Activated CD4-positive, alpha-beta T cell treated with anti-CD3 and anti-CD28 coated beads, Interleukin-2, amount 10 ng/mL, durations not matched to agents 24 days and 14 days (primary cell): ENCODE data around the gene CABLES2. TPM values are rescaled to one million over a fixed set of nuclear protein-coding genes. Genes with fewer than 3 reads are reported as not detected.

Experiments used
- DNase-seq: peaks from one replicate; pipeline ENCODE4 v3.0.0; 2022
- H3K27ac Mint-ChIP-seq: one replicate; pipeline ENCODE4 v1.8.0; 2022; ENCODE audit warnings: mild to moderate bottlenecking, mixed read lengths
- H3K27me3 Mint-ChIP-seq: one replicate; pipeline ENCODE4 v1.8.0; 2022; ENCODE audit warnings: mixed read lengths
- H3K36me3 Mint-ChIP-seq: one replicate; pipeline ENCODE4 v1.8.0; 2022; ENCODE audit warnings: low read depth, mild to moderate bottlenecking, mixed read lengths
- H3K4me1 Mint-ChIP-seq: one replicate; pipeline ENCODE4 v1.8.0; 2021; ENCODE audit warnings: mixed read lengths
- H3K4me3 Mint-ChIP-seq: one replicate; pipeline ENCODE4 v1.8.0; 2022; ENCODE audit warnings: mild to moderate bottlenecking, moderate library complexity, mixed read lengths
- H3K9me3 Mint-ChIP-seq: one replicate; pipeline ENCODE4 v1.8.0; 2021; ENCODE audit warnings: mixed read lengths
- intact Hi-C: fragments of 100-400 bp; cut with micrococcal nuclease; formaldehyde crosslinking; loops from one replicate; pipeline ENCODE4 v1.15.1; 2023
- total RNA-seq: library from RNA; stranded (reverse); gene quantifications from 2 replicates; pipeline ENCODE4 v1.2.3, GENCODE V29; 2022

Gene CABLES2
- total RNA-seq, 1 donor from 2014 or later, result 13.5 TPM

DNA sequence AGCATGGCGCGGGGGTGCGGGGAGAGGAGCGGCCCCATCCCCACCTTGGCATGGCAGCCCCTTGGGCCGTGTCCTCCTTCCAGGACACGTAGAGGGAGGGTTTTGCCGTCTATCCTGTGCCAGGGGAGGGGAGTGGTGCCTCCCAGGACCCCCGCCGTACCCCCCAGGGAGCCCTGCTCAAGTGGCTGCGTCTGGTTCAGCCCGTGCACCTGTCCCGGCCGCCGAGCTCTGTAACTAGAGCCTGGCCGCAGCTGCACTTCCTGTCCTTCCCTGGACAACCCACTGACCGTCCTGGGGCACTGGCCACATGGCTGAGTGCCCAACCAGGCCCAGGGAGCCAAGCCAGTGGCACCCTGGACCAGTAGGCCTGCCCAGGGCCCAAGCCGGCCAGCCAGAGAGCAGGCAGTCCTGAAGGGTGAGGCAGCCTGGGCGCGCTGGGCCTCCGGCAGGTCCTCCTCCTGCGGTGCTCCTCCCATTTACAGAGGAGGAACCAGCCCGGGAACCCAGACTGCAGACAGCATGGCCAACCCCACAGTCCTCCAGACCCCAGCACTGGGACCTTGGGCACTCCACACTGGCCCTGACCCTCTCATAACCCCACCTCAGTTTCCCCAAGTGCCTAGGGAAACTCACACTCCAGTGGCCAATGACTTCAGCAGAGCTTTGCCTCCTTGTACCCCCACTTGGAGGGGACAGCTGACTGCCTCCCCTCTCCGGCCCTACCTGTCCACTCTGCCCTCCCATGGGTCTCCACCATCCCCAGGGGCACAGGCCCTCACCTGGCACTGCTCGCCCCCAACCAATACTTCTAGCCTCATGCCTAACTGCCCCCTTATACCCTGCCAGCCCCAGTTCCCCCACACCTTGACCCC, 48.7 kb downstream of the CABLES2 start:
- no peak overlapping the region for H3K4me3 Mint-ChIP-seq
- no peak overlapping the region for H3K27ac Mint-ChIP-seq
- H3K9me3 Mint-ChIP-seq, result no peaks in the 10 kb centered on the region
- no peaks in the 10 kb centered on the region for H3K36me3 Mint-ChIP-seq
- DNase-seq, result no peak
- no peaks in the 10 kb centered on the region for H3K4me1 Mint-ChIP-seq
- H3K27me3 Mint-ChIP-seq, result no peaks in the 10 kb centered on the region
- intact Hi-C loops, result no loop called here

DNA sequence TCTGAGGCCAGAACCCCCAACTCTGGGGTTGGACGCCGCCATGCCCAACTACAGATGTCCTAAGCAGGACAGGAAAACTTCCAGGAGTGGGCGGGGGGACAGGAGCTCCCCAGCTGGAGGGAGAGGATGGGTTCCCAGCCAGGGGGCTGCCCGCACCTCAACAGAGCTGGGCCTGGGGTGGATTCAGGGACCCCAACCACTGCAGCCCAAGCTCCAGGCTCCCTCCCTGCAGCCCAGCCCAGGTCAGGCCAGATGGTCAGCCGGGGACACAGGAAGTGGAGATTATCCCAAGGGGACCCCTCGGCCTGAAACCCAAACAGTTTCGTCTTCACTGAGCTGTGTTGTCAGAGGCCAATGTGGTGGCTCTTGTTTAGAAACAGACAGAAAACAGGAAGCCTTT, 49.4 kb downstream of the CABLES2 start:
- intact Hi-C loops, result no loop called here
- Mint-ChIP-seq H3K9me3 (no peaks in the 10 kb centered on the region), H3K4me1 (no peaks in the 10 kb centered on the region), H3K27ac (no peak overlapping the region), H3K27me3 (no peaks in the 10 kb centered on the region), H3K4me3 (no peak overlapping the region), H3K36me3 (no peaks in the 10 kb centered on the region)
- no peak for DNase-seq

- intact Hi-C loops, result no loop called here
- Mint-ChIP-seq H3K27ac (no peak overlapping the region), H3K27me3 (no peaks in the 10 kb centered on the region), H3K4me3 (no peak overlapping the region), H3K36me3 (no peaks in the 10 kb centered on the region), H3K9me3 (no peaks in the 10 kb centered on the region), H3K4me1 (no peaks in the 10 kb centered on the region)
- DNase-seq, result no peak
Observed at GRCh38 chr20:62357187-62357667, 49.9 kb downstream of the CABLES2 start.

- H3K27me3 Mint-ChIP-seq, result no peaks in the 10 kb centered on the region
- no peak overlapping the region for H3K4me3 Mint-ChIP-seq
- intact Hi-C loops, result no loop called here
Observed at GRCh38 chr20:62356589-62357186, 50.4 kb downstream of the CABLES2 start.

GRCh38 chr20:62355878-62356588, 51.1 kb downstream of the CABLES2 start:
- no peak for DNase-seq
- Mint-ChIP-seq H3K4me1 (no peaks in the 10 kb centered on the region), H3K27ac (no peak overlapping the region), H3K9me3 (no peaks in the 10 kb centered on the region), H3K36me3 (no peaks in the 10 kb centered on the region), H3K4me3 (no peak overlapping the region), H3K27me3 (no peaks in the 10 kb centered on the region)
- intact Hi-C loops, result no loop called here

More at GRCh38 chr20:62356589-62357186, 50.4 kb downstream of the CABLES2 start:
- H3K9me3 Mint-ChIP-seq, result no peaks in the 10 kb centered on the region
- H3K36me3 Mint-ChIP-seq, result no peaks in the 10 kb centered on the region
- H3K27ac Mint-ChIP-seq, result no peak overlapping the region
- no peaks in the 10 kb centered on the region for H3K4me1 Mint-ChIP-seq
- DNase-seq, result no peak

GRCh38 chr20:62355516-62355877, 51.6 kb downstream of the CABLES2 start:
- no peaks in the 10 kb centered on the region for H3K36me3 Mint-ChIP-seq
- intact Hi-C loops, result no loop called here
- DNase-seq, result no peak
- H3K4me1 Mint-ChIP-seq, result no peaks in the 10 kb centered on the region
- no peak overlapping the region for H3K4me3 Mint-ChIP-seq
- H3K9me3 Mint-ChIP-seq, result no peaks in the 10 kb centered on the region
- no peaks in the 10 kb centered on the region for H3K27me3 Mint-ChIP-seq
- H3K27ac Mint-ChIP-seq, result no peak overlapping the region

DNA sequence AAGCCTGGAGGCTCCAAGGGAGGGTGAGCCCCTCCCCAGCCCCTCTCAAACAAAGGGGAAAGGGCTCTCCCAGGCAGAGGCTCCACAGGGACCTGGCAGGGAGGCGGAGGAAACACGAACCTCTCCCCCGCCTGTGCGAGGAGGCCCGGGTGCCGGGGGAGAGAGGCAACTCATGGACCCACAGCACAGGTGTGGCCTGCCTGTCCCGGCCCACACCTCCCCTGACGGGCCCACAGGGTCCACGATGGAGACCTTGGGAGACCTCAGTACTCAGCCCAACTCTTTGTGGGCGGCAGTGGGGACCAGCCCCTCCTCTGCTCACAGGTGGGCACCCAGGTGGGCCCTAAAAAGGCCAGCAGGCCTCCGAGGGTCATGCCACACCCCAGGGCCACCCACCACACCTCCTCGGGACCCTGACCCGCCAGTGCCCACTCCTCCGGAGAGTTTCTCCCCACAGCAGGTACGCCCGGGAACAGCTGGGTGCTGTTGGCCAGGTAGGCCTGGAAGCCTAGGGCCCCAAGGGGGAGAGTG, 52.2 kb downstream of the CABLES2 start:
- intact Hi-C loops, result no loop called here
- Mint-ChIP-seq H3K36me3 (no peaks in the 10 kb centered on the region), H3K4me3 (no peak overlapping the region), H3K4me1 (no peaks in the 10 kb centered on the region), H3K9me3 (no peaks in the 10 kb centered on the region), H3K27ac (no peak overlapping the region), H3K27me3 (no peaks in the 10 kb centered on the region)
- DNase-seq, result no peak

GRCh38 chr20:62354031-62354808, 52.9 kb downstream of the CABLES2 start:
- Mint-ChIP-seq H3K36me3 (no peaks in the 10 kb centered on the region), H3K27me3 (no peaks in the 10 kb centered on the region), H3K27ac (no peak overlapping the region), H3K4me3 (no peak overlapping the region), H3K4me1 (peaks cover 2% of the 10 kb centered on the region), H3K9me3 (peaks cover 3% of the 10 kb centered on the region)
- DNase-seq, result no peak
- intact Hi-C loops, result no loop called here

DNA sequence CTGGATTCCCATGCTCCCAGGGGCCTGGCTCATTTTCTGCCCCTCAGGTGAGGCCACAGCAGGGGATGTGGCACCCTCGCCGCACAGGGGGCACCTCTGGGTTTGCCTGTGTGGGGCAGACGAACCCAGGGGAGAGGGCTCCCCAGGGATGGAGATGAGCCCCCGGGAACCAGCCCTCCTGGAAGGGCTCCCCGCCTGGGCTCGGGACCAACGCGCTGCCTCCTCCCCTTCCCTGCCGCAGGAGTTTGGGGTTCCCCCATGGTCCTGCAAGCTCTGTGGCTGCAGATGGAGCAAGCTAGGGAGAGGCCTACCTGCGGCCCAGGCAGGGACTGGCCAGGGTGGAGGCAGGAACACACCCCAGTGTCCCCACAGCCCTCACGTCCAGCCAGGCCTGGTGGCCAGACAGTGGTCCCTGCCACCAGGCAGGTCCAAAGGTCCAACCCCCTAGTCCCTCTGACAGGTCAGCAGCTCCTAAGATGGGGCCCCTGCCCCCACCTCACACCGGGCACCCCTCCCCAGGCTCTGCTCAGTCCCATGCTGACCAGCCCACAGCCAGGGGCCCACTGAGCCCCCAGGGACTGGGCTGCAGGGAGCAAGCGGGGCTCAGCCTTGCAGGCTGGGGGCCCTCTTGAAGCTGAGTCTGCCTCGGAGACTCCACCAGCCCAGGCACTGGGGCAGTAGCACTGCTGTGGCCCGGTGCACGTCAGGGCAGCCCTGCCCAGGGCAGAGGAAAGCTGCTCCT, 53.6 kb downstream of the CABLES2 start:
- DNase-seq, result no peak
- H3K4me1 Mint-ChIP-seq, result peaks cover 2% of the 10 kb centered on the region
- no peaks in the 10 kb centered on the region for H3K36me3 Mint-ChIP-seq
- H3K27me3 Mint-ChIP-seq, result no peaks in the 10 kb centered on the region
- intact Hi-C loops, result no loop called here
- no peak overlapping the region for H3K27ac Mint-ChIP-seq
- H3K9me3 Mint-ChIP-seq, result peaks cover 3% of the 10 kb centered on the region
- no peak overlapping the region for H3K4me3 Mint-ChIP-seq

- Mint-ChIP-seq H3K27me3 (no peaks in the 10 kb centered on the region), H3K27ac (no peak overlapping the region), H3K4me3 (no peak overlapping the region), H3K9me3 (peaks cover 3% of the 10 kb centered on the region), H3K36me3 (no peaks in the 10 kb centered on the region), H3K4me1 (peaks cover 2% of the 10 kb centered on the region)
- intact Hi-C loops, result no loop called here
- DNase-seq, result no peak
Observed at GRCh38 chr20:62352402-62353288, 54.4 kb downstream of the CABLES2 start.

DNA sequence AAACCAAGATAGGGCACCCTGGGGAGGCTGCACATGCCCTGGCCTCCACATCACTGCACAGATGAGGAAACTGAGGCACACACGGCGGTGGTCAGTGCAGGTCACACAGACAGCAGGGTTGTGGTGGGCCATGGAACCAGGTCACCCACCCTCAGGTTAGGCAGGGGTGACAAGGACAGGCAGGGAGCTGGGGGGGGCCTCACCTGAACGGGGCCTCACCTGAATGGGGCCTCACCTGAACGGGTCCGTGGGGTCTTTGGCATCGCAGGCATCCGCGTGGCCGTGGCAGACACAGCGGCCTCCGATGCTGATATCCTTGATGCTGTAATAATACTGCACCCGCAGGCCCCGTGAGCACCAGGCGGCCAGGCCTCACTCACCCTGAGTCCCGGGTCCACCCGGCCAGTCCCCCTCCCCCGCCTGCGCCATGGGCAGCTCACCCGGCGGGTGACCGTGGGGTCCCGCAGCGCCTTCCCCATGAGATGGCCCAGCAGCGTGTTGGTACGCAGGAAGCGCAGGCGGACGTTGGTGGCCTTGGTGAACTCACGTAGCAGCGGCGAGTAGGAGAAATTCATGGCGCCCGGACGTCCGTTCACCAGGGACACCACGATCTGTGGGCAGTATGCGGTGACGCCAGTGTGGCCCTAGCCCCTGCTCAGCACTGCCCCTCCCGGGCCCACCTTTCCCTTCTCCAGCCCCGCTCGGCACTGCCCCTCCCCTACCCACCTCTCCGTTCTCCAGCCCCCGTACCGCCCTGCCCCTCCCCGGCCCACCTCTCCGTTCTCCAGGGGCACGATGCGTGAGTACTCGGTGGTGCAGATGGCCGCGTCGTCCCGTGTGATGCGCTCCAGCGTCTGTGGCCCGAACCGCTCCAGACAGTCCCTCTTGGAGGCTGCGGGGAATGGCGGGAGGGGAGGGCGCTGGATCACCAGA, 55.4 kb downstream of the CABLES2 start:
- Mint-ChIP-seq H3K9me3 (peaks cover 3% of the 10 kb centered on the region), H3K27me3 (no peaks in the 10 kb centered on the region), H3K27ac (no peak overlapping the region), H3K36me3 (no peaks in the 10 kb centered on the region), H3K4me1 (peaks cover 2% of the 10 kb centered on the region), H3K4me3 (no peak overlapping the region)
- DNase-seq, result no peak
- intact Hi-C loops, result no loop called here
